SK-N-SH treated with all-trans-retinoic acid at 6 μM for 48 hours (cell line): ENCODE data around the gene NRL.

Experiments
- ATAC-seq: fragments of 200-7000 bp; cut with Tn5 transposase; 3 replicates; pipeline ENCODE4 v1.9.1; 2020; ENCODE audit warnings: mild to moderate bottlenecking, moderate library complexity
- ARNTL ChIP-seq: fragments of 450-650 bp; formaldehyde crosslinking; IDR thresholded peaks from 2 replicates; pipeline ENCODE4 v1.5.0; 2020; ENCODE audit warnings: low read depth, mild to moderate bottlenecking, moderate library complexity, borderline replicate concordance
- BACH2 ChIP-seq: fragments of 250-450 bp; sonication (Bioruptor Pico); IDR thresholded peaks from 2 replicates; pipeline ENCODE4 v1.9.0; 2021; ENCODE audit warnings: mild to moderate bottlenecking, borderline replicate concordance
- CSDC2 ChIP-seq: fragments of 250-450 bp; sonication (Bioruptor Pico); IDR thresholded peaks from 2 replicates; pipeline ENCODE4 v1.5.0; 2020; ENCODE audit warnings: mild to moderate bottlenecking, moderate library complexity
- ESRRG ChIP-seq: fragments of 250-450 bp; sonication (Bioruptor Pico); IDR thresholded peaks from 2 replicates; pipeline ENCODE4 v1.6.1; 2021; ENCODE audit warnings: mild to moderate bottlenecking
- GLIS3 ChIP-seq: fragments of 250-450 bp; sonication (Bioruptor Pico); IDR thresholded peaks from 2 replicates; pipeline ENCODE4 v1.5.0; 2020; ENCODE audit warnings: mild to moderate bottlenecking, moderate library complexity
- ISL1 ChIP-seq: fragments of 250-450 bp; sonication (Bioruptor Pico); IDR thresholded peaks from 2 replicates; pipeline ENCODE4 v2.1.2; 2022; ENCODE audit warnings: mild to moderate bottlenecking, moderate library complexity
- OSR1 ChIP-seq: fragments of 250-450 bp; sonication (Bioruptor Pico); IDR thresholded peaks from 2 replicates; pipeline ENCODE4 v1.8.0; 2022; ENCODE audit warnings: moderate library complexity, mild to moderate bottlenecking, inconsistent platforms
- PATZ1 ChIP-seq: fragments of 250-450 bp; sonication (Bioruptor Pico); IDR thresholded peaks from 2 replicates; pipeline ENCODE4 v1.8.0; 2020; ENCODE audit warnings: mild to moderate bottlenecking, moderate library complexity, borderline replicate concordance
- POU6F1 ChIP-seq: fragments of 250-450 bp; sonication (Bioruptor Pico); IDR thresholded peaks from 2 replicates; pipeline ENCODE4 v1.8.0; 2021; ENCODE audit warnings: low read depth, mild to moderate bottlenecking, moderate library complexity, borderline replicate concordance
- RARB ChIP-seq: fragments of 250-450 bp; sonication (Bioruptor Pico); IDR thresholded peaks from 2 replicates; pipeline ENCODE4 v1.8.0; 2021; ENCODE audit warnings: mild to moderate bottlenecking, moderate library complexity
- SNAI2 ChIP-seq: fragments of 250-450 bp; sonication (Bioruptor Pico); IDR thresholded peaks from 2 replicates; pipeline ENCODE4 v1.5.0; 2020; ENCODE audit warnings: mild to moderate bottlenecking, moderate library complexity
- TCF4 ChIP-seq: fragments of 250-450 bp; sonication (Bioruptor Pico); IDR thresholded peaks from 2 replicates; pipeline ENCODE4 v1.8.0; 2021; ENCODE audit warnings: mild to moderate bottlenecking, moderate library complexity, borderline replicate concordance
- TOX ChIP-seq: fragments of 250-450 bp; sonication (Bioruptor Pico); IDR thresholded peaks from 2 replicates; pipeline ENCODE4 v1.8.0; 2021; ENCODE audit warnings: mild to moderate bottlenecking, moderate library complexity, borderline replicate concordance
- TSHZ2 ChIP-seq: fragments of 250-450 bp; sonication (Bioruptor Pico); IDR thresholded peaks from 2 replicates; pipeline ENCODE4 v1.5.0; 2020; ENCODE audit warnings: mild to moderate bottlenecking, moderate library complexity
- ZC3H10 ChIP-seq: fragments of 250-450 bp; sonication (Bioruptor Pico); IDR thresholded peaks from 2 replicates; pipeline ENCODE4 v1.5.1; 2021; ENCODE audit warnings: mild to moderate bottlenecking, moderate library complexity
- ZFP3 ChIP-seq: fragments of 250-450 bp; sonication (Bioruptor Pico); IDR thresholded peaks from 2 replicates; pipeline ENCODE4 v1.5.0; 2020; ENCODE audit warnings: mild to moderate bottlenecking, moderate library complexity
- ZFP30 ChIP-seq: fragments of 450-650 bp; formaldehyde crosslinking; IDR thresholded peaks from 2 replicates; pipeline ENCODE4 v1.5.0; 2022; ENCODE audit warnings: mild to moderate bottlenecking, moderate library complexity
- ZNF565 ChIP-seq: fragments of 450-650 bp; formaldehyde crosslinking; conservative IDR thresholded peaks from 2 replicates; pipeline ENCODE4 v1.5.0; 2020; ENCODE audit warnings: low read depth, mild to moderate bottlenecking, moderate library complexity
- ZNF70 ChIP-seq: fragments of 450-650 bp; formaldehyde crosslinking; IDR thresholded peaks from 2 replicates; pipeline ENCODE4 v1.5.0; 2020; ENCODE audit warnings: mild to moderate bottlenecking, moderate library complexity
- ZNF8 ChIP-seq: fragments of 450-650 bp; formaldehyde crosslinking; IDR thresholded peaks from 2 replicates; pipeline ENCODE4 v1.5.0; 2020; ENCODE audit warnings: mild to moderate bottlenecking, moderate library complexity

NRL gene

GRCh38 chr14:24121210-24121609, 6.5 kb upstream of the NRL start (continued):
- TF ChIP-seq ZFP30 (CRISPR knock-in tag), result no peak
- no peak for TF ChIP-seq CSDC2 (CRISPR knock-in tag)
- no peak for TF ChIP-seq OSR1
- TF ChIP-seq GLIS3, result no peak
- TF ChIP-seq ZNF70 (CRISPR knock-in tag), result no peak
- no peak for TF ChIP-seq ZNF8 (CRISPR knock-in tag)
- TF ChIP-seq ZNF565 (CRISPR knock-in tag), result no peak
- no peak for TF ChIP-seq ZC3H10
- TF ChIP-seq ESRRG, result no peak
- no peak for TF ChIP-seq RARB (CRISPR knock-in tag)
- TF ChIP-seq PATZ1 (CRISPR knock-in tag), result no peak
- no peak for TF ChIP-seq SNAI2 (CRISPR knock-in tag)
- TF ChIP-seq BACH2 (CRISPR knock-in tag), result no peak

- no peak for ATAC-seq
- TF ChIP-seq ISL1 (no peak), ARNTL (no peak), POU6F1 (CRISPR knock-in tag) (no peak), OSR1 (no peak), CSDC2 (CRISPR knock-in tag) (no peak), RARB (CRISPR knock-in tag) (no peak), BACH2 (CRISPR knock-in tag) (no peak), PATZ1 (CRISPR knock-in tag) (no peak), ZFP30 (CRISPR knock-in tag) (no peak), TOX (CRISPR knock-in tag) (no peak), SNAI2 (CRISPR knock-in tag) (no peak), TSHZ2 (CRISPR knock-in tag) (no peak), ZNF70 (CRISPR knock-in tag) (no peak), ZFP3 (CRISPR knock-in tag) (no peak), ZNF8 (CRISPR knock-in tag) (no peak), ZNF565 (CRISPR knock-in tag) (no peak), ESRRG (no peak)
- TF ChIP-seq, all 23 proteins: peak for 0
Observed at GRCh38 chr14:24119691-24120090, 4.9 kb upstream of the NRL start.

GRCh38 chr14:24117179-24117578, 2.4 kb upstream of the NRL start:
- TF ChIP-seq ESRRG (no peak), TSHZ2 (CRISPR knock-in tag) (no peak), SNAI2 (CRISPR knock-in tag) (no peak), TCF4 (CRISPR knock-in tag) (no peak)

More at GRCh38 chr14:24117179-24117578, 2.4 kb upstream of the NRL start:
- no peak for ATAC-seq
